GM12878 (cell line): ENCODE data around the gene FGFRL1. TPM values are rescaled to one million over a fixed set of nuclear protein-coding genes. Genes with fewer than 3 reads are reported as not detected.

Source experiments
- ATF7 ChIP-seq: fragments of 450-650 bp; IDR thresholded peaks from 2 replicates; pipeline ENCODE4 v1.6.1; 2016; ENCODE audit warnings: low read depth, mild to moderate bottlenecking
- CBX5 ChIP-seq: sonication (generic); IDR thresholded peaks from 2 replicates; pipeline ENCODE4 v1.6.1; 2016; ENCODE audit warnings: low read depth, moderate library complexity, mild to moderate bottlenecking, inconsistent platforms
- HDGF ChIP-seq: fragments of 450-650 bp; IDR thresholded peaks from 2 replicates; pipeline ENCODE4 v1.6.1; 2016; ENCODE audit warnings: antibody characterized with exemption
- IRF4 ChIP-seq: IDR thresholded peaks from 2 replicates; pipeline ENCODE4 v1.6.1; 2011; ENCODE audit warnings: low read depth, low read length
- MXI1 ChIP-seq: fragments of 150-350 bp; IDR thresholded peaks from 2 replicates; pipeline ENCODE4 v1.6.1; 2011; ENCODE audit warnings: low read depth, mild to moderate bottlenecking, inconsistent platforms, low read length, improper control_type of control experiment
- NBN ChIP-seq: fragments of 450-650 bp; IDR thresholded peaks from 2 replicates; pipeline ENCODE4 v1.6.1; 2016
- RBBP5 ChIP-seq: fragments of 200-600 bp; sonication (generic); conservative IDR thresholded peaks from 2 replicates; pipeline ENCODE4 v1.6.1; 2016
- SMC3 ChIP-seq: IDR thresholded peaks from 2 replicates; pipeline ENCODE4 v1.6.1; 2011; ENCODE audit warnings: low read length, improper control_type of control experiment, borderline replicate concordance
- SP1 ChIP-seq: IDR thresholded peaks from one replicate; pipeline ENCODE4 v1.6.1; 2011; ENCODE audit warnings: low read depth, low read length
- SRF ChIP-seq, 2 experiments: IDR thresholded peaks; 2 replicates each; pipeline ENCODE4 v1.6.1; 2011; ENCODE audit warnings: low read depth in 2 of 2, low read length in 2 of 2, mild to moderate bottlenecking in 1 of 2, moderate library complexity in 1 of 2
- USF2 ChIP-seq: IDR thresholded peaks from 2 replicates; pipeline ENCODE4 v1.6.1; 2011; ENCODE audit warnings: low read depth, low read length, improper control_type of control experiment, borderline replicate concordance
- YY1 ChIP-seq: IDR thresholded peaks from 2 replicates; pipeline ENCODE4 v1.6.1; 2011; ENCODE audit warnings: low read depth, mild to moderate bottlenecking, low read length
- ZBTB11 ChIP-seq: fragments of 450-650 bp; formaldehyde crosslinking; IDR thresholded peaks from 2 replicates; pipeline ENCODE4 v1.5.0; 2022; ENCODE audit warnings: mild to moderate bottlenecking, missing genetic modification characterization
- ZNF384 ChIP-seq: IDR thresholded peaks from 2 replicates; pipeline ENCODE4 v1.6.1; 2012; ENCODE audit warnings: low read depth, mild to moderate bottlenecking, low read length, improper control_type of control experiment, borderline replicate concordance
- ZNF592 ChIP-seq: fragments of 450-650 bp; IDR thresholded peaks from 2 replicates; pipeline ENCODE4 v1.6.1; 2017; ENCODE audit warnings: mild to moderate bottlenecking, moderate library complexity
- polyA plus RNA-seq, 11 experiments: library from polyadenylated mRNA; depleted of rRNA in 4 of 11; unstranded in 6 of 11; stranded (reverse) in 5 of 11; fragments of >200 nt; fragmentation: Nextera tagmentation in 4 of 11; fragmentation: Illumina TruSeq in 1 of 11; extraction: Ambion mirVana in 4 of 11; extraction: Trizol in 1 of 11; gene quantifications; 1 replicate in 1 of 11; 2 replicates in 10 of 11; pipeline versions ENCODE4 v1.2.1 to v1.2.3, GENCODE V29; 2011 to 2016; ENCODE audit warnings: inconsistent platforms in 2 of 11, missing spikeins in 2 of 11, low read depth in 1 of 11
- total RNA-seq, 4 experiments: library from RNA; depleted of rRNA in 3 of 4; stranded (reverse); fragments of >200 nt in 3 of 4; fragmentation: Illumina TruSeq in 1 of 4; extraction: Trizol in 1 of 4; gene quantifications; 2 replicates each; pipeline versions ENCODE4 v1.2.1 to v1.2.3, GENCODE V29; 2013 to 2021

Gene FGFRL1
- total and polyA plus RNA-seq, 10 of the 15 experiments (the other 5 are each of a cell fraction or from before 2014, with no cell fraction given): 0.02 to 1.5 (median 0.29) TPM; not detected in 2

- TF ChIP-seq USF2 (no peak; the same call in 1 of the 2 replicates), IRF4 (no peak), NBN (0 out of 2 replicates have a peak, but pooled peaks have one; percentile 24), RBBP5 (no peak), SMC3 (peak; percentile 14; the same call in 1 of the 2 replicates), ZNF384 (no peak), MXI1 (0 out of 2 replicates have a peak, but pooled peaks have one; percentile 18), CBX5 (no peak), ZNF592 (no peak), ZBTB11 (no peak), ATF7 (no peak), SRF (IDR thresholded peaks at IDR 0.05; ENCODE audit: low read depth in 2 of 2, low read length in 2 of 2) (no peak), HDGF (no peak), SP1 (no peak), YY1 (peak; percentile 72)
Observed at GRCh38 chr4:985123-985830, 26.1 kb upstream of the FGFRL1 start (continued).
